Eye (tissue), 1 donor: ENCODE results near the gene LRRC51.

Experiments used
- DNase-seq: peaks from one replicate; pipeline ENCODE4 v3.0.0-alpha.2; 2015

LRRC51 gene, protein sequence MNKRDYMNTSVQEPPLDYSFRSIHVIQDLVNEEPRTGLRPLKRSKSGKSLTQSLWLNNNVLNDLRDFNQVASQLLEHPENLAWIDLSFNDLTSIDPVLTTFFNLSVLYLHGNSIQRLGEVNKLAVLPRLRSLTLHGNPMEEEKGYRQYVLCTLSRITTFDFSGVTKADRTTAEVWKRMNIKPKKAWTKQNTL

DNA sequence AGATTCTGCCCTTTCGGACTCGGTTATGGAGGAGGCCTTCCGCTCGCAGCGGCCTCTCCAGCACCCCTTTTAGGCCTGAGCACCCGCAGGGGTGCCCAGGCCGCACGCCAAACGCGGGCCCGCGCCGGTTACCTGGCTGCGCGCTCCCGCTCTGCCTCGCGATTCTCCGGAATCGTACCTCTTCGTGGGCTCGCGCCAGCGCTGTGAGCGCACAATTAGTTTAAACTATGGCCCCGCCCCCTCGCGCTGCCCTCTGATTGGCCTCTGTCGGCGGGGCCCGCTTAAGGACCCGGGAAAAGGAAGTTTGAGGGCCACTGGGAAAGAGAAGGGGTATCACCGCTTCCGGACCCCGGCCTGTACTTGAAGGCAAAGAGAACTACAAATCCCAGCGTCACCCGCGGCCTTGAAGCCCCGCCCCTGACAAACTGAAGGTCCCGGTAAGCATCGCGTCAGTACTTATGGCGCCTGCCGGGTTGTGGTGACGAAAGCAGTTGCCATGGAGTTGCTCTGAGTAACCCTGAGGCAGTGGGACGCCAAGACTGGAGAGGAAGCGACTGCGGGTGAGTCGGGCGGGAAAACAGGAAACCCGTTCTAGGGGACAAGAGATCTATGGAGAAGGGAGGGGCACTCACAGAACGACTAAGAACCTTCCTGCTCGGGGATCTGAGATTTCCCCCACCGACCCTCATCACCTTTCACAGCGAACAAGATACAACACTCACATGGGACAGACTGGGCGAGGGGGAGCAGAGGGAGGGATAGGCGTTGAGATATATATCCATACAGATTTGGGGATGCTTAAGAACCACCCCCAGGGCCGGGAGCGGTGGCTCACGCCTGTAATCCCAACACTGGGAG, at the start of gene LRRC51, which contains the start of gene NUMA1:
Gene LRRC51 (plus strand): TSS at position 525 of the 858 bp plus-strand sequence. CDS start 8,234 bp downstream, outside the sequence.
Gene NUMA1 (minus strand): TSS at position 217 of the 858 bp plus-strand sequence. CDS start 44,599 bp downstream, outside the sequence.
- DNase-seq = peak; percentile 100

DNA sequence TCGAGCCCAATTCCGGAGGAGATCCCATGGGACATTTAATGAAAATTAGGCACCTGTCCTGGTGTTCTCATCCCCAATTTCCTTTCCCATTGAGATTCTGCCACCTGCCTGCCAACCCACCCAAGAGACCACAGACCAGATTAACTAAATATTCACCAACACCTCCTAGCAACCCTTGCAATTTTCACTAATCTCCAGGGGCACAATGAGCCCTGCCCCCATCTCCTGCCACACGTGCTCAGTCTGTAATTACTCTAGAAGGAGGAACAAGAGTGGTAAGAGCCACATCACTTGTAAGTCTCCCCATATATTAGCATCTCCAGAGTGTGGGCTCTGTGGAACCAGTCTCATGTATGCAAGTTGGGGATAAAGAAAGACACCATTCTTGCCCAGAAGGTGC, 44.0 kb upstream of the LRRC51 start:
- no peak for DNase-seq

DNA sequence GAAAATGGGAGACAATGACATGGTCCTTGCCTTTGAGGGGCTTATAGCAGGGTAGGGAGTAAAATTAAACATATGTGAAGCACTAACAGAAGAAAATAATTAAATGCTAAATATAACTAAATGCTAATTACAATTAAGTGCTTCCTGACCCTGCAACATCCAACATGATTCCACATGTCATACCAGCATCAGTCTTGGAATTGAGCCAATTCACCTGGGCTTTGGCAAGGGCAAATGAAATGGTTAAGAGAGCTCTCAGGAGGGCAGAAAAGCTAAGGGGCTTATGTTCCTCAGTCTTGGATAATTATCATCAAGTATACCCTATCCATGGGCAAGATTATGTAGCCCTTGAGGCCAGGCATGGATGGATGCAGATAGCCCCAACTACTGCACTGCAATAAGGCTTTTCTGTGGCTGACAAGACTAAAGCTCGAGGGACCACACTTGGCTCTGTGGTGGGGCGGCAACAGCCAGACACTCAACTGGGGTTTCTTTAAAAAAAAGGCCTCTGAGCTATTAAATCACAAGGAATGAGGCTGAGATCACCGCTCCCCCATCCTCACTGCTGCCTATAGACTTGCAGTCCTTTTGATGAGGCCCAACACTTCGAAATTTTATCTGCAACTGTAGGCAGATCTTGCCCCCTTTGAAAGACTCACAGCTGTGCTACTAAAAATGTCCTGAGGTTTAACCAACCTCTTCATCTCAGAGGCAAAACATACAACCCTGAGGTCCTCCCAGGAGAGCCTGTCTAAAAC, 42.9 kb upstream of the LRRC51 start:
- DNase-seq = peak; percentile 17

DNA sequence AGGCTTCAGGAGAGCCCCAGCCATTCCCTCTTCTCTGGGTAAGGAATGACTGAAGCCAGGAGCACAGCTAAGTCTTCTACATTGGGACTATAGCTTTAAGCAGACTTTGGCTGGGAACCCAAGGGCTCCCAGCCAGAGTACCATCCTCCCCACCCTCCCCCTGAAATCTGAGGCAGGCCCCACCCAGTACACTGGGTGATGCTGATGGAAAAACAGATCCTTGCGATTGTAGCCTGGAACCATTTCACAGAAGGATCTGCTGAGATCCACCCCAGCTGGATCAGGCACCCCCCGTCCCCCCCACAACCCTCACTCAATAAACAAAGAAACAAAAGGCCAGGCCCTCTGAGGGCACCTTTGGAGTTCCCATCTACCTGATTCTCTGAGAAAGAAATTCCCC, 42.2 kb upstream of the LRRC51 start:
- peak; percentile 59 for DNase-seq

DNA sequence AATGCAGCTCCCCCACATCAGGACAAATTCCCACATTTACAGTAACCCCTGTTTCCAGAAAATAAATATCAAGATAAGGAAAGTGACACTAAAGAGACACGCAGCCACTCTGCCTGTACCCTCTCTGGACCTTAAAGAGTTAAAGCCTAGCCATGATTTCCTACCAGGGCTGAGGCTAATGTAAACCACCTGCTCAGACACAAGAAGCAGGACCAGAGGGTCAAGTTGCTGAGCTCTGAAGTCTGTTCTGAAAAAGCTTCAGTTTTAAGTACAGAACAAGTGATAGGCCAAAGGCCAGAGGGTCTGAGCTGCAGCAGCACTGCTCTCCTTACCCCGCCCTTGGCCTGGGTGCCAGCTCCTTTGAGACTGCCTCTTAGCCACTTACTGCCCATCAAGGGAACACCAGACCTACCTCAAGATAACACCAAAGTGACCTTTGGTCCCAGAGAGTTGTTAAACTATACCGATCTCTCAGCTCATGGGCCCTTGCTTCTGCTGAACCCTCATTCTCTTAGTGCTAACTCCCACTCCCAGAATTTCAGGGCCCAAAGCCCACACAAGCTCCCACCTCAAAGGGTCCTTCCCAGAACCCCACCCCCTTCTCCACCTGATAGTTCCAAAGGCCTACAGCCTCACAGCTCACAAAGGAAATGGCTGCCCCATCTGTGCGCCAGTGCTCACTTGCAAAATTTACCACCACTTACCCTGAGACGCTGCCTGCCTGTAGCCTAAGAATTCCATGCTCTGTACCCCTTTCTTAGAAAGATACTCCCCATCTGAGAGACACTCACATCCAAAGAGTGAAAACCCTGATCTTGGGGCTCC, 41.4 kb upstream of the LRRC51 start:
- peak; percentile 60 for DNase-seq

DNA sequence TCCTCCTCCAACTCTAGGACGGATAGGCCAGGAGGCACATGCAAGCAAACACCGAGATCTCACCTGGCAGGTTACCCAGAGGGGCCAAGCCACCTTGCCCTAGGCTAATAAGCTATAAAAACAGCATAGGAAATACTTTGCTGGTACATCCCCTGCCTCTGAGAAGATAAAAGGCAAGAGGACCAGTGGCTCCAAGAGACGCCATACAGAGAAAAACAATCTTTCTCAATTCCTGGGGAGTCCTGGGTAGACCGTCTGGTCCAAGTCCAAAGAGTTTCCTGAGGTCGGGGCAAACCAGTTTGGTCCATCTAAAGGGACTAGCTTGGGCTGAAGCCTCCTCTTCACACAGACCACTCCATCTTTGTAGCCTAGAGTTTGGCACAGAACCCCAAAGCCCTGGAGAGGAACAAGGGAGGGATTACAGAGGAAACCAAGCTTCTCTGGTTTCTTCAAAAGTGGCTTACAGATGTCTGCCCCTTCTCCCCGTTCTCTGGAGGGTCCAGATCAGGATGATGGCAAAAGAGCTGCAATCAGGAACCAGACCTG, 40.7 kb upstream of the LRRC51 start:
- DNase-seq = peak; percentile 28

DNA sequence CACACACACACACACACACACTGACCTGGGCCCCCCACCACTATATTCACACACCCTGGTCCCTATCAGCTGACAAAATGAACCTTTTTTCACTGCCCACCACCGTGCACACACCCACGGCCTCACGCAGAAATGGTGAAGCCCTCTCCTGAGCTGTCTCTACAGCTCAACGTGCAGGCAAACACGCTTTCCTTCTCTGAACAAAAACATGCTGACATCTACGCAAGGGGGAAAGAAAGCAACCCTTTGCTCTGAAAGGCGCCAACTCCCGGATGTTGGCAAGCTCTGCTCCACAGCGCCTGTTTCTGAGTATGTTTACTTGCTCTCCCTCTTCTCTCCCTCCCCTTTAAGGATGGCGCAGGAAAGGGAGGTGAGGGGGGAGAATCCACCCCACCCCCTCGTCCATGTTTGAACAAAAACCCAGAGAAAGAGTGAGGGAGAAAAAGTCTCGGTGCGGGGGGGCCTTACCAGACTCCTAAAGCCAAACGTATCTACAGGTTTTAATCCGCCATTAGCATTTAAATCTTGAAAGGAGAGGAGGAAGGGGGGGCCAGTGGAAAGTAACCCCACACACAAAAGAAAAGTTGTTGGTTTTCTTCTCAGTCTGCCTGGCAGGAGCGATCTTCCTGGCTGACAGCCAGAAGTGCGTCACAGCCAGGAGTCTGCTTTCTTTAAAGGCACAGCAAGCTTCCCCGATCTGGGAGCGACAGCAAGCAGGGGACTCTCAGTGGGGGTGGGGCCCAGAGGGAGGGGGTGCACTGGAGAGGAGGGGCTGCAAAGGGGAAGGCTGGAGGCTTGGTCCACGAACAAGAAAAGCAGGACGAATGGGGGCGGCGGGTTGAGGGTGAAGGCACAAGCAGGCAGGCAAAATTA, 39.9 kb upstream of the LRRC51 start:
- peak; percentile 97 for DNase-seq

DNA sequence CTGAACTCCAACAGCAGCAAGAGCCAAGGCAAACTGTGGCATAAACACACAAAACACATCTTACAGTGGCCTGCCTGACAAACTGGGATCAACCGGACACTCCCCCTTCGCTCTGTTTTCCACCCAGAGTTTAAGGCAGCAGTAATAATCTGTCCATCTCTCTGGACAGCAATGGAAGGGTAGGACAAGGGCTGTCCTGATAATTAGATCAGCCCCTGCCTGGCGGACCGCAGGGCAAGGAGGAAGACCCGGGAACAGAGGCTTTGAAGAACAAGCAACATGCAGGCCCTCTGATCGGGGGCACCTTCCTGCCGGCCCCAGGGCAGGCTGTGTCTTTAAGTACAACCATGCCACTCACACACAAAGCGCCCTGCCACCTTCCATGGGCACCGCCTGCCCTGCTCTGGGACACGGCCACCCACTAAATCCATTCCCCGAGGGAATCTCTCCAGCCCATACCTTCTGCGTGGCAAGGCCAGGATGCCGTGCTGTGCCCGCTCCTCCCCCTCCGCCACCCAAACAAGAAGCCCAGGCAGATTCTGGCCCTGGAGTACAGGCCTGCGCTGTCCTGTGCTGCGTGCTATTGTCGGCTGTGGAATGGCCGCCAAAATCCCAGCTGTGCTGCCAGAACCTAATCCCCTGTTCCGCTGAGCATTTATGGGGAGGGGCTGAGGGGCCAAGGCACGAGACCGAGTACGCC, 39.1 kb upstream of the LRRC51 start:
- peak; percentile 93 for DNase-seq

DNA sequence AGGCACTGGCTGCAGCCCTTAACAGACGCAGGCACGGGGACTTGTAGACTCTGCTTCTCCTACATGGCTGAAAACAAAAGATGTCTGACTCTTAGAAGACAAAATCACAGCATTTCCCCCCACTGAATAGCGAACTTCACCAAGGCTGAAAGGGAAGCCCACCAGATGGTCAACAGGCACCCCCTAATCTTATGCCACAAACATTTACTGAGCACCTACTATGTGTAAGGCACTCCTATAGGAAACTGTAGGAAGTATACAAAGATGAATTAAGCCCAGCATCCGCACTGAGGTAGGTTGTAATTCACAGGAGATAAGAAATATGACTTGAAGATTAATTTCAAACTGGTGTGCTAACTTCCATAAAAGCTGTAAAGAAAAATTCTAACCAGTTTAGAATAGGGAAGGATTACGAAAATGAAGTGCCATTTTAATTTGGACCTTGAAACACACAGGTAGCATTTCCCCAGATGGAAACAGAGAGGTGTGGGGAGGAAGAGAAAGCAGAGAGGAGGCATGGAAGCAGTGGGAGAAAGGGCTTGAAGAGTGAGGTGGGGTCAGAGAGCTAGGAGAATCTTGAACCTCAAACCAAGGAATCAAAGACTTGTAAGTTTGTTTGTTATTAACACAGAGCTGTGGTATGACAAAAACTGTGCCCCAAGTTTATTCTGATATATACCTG, 38.4 kb upstream of the LRRC51 start:
- no peak for DNase-seq

DNA sequence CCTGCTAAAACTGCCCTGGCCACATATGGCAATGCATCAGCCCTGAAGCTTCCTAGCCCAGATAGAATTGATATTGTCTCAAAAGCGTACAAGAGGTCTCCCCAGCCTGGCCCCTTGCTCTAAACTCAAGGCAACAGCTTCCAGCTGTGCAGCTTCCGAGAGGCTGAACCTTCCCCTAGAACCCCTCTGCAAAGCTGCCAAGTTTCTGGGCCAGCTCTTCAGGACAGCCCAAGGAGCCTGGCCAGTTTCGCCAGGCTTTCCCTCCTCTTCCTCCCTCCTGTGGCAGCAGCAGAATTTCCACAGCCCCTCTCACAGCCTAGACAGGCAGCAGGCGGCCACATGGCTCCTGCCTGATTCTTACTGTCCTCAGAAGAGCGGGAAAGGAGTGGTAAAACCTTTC, 34.8 kb upstream of the LRRC51 start:
- DNase-seq = peak; percentile 32

DNA sequence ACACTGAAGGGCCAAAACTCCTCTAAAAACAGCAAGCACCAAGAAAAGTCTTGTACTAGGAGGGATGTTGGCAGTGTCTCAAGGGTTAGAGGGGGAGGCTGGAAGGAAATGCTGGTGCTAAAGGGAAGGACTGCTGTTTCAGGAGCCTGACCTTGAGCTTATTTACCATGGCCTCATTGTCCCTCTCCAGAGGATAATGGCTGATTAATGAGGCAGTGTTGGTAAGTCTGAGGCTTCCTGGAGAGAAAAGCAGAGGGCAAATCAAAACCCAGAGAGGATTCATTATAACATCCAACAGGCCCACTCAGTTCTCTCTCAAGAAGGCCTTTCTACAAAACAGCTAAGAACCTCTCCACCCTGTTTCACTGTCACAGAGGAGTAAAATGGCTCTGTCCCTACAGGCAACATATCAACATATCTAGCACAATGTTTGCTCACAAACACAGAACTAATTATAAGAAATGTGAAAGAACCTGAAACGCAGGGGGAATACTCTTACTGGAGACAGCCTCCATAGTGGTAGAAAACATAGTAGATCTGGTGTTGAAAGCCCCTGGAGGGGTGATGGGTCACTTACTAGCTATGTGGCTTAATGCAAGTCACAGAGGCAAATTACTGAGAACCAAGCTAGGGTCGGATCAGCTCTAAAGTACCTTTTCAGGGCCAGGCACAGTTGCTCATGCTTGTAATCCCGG, 31.7 kb upstream of the LRRC51 start:
- DNase-seq = peak; percentile 78

DNA sequence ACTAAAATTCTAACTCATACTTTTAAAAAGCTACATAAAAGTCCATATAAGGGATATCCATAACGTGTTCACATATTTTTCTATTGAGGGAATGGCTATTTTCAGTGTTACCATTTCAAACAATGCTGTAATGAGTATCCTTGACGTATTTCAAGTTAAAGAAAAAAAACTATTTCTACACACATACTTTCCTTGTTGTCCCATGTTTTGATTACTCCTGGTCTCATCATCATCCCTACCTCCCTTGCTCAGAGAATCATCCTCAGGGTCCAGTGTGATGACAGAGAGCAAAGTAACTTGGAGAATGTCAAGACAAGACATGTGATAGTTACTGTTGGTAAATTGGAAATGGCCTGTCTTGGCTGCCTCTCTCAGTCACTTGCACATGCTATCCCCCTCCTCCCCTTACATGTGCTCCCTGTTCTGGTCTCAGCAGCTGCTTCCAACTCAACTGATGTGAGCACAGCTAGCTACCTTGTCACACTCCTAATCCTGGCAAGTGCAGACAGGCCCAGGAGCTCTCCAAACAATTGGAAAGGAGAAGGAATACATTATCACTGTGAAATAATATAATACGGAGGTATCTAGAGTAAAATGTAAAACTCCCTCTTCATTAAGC, 22.1 kb upstream of the LRRC51 start:
- no peak for DNase-seq

DNA sequence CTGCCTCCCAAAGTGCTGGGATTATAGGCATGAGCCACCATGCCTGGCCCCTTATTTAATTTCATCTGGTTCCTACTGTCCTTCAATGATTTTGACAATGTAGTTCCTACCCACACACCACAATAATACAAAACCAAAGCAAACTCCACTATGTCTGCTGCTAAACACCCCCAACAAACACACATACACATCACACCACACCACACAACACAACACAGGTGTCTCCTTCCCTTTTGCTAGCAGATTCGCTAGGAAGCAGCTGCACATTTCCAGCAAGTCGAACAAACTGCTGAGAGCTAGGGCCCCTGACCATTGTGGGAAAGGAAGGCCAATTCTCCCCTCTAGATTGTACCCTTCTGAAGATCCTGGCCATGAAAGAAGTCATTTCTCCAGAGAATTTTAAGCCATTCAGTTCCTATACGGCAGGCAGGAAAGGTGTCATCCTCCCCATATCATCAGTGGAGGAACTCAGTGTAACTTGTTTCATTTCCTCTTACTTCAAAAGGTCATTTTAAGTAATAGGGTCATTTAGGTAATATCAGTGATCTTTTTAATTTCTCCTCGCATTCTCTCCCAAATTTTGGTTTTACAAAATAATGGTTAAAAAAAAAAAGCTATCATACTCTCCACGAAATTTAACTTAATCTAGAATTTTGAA, 18.8 kb upstream of the LRRC51 start:
- DNase-seq = no peak

DNA sequence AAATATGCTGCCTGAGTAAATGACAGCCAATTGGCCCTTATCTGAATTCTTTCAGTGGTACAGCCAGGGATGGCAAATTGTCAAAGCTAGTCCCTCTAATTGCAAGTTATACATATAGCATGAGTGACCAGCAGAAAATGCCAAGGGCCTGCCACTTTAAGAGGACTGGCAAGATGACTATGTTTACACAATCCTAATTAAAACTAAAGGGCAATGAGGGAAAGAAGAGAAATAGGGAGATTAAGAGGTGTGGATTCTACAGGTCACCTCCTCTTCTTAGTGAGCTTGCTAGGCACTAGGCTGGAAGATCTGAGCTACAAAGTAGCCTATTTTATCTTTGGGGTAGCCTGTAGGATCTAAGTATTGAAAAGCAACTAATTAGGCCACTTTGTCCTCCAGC, 13.8 kb upstream of the LRRC51 start:
- DNase-seq = no peak

DNA sequence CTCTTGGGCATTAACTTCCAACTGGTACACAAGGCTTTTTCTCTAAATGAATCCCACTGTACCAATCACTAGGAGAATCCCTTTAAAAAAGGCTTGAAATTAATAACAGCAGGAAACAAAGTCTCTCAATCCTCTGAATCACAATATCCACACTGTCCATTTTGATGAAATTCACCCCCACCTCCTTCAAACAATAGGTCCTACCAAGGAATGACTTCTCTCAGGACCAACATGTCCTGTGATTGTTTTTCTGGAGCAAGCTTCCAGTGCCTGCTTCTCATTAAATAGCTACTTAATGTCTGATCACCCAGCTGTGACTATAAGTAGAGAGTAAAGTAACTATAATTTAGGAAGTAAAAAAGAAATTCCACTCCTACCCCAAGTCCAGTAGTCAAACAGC, 13.4 kb upstream of the LRRC51 start:
- no peak for DNase-seq

DNA sequence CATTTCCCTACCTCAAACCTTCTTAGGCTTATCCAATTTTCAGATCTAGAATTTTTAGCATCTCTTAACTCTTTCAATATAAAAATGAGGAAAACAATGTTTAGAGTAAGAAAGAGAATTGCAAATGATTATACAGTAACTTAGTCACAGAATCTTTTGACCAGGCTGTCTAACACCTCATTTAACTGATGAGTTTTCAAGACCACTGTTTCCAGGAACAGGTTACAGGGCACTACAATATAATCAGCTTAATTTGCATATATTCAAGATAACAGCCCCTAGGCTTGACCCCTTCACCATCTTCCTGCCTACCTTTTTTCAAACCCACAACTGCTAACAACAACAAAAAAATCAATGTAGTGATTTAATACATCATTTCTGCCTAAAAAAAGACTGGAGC, 13.0 kb upstream of the LRRC51 start:
- no peak for DNase-seq

DNA sequence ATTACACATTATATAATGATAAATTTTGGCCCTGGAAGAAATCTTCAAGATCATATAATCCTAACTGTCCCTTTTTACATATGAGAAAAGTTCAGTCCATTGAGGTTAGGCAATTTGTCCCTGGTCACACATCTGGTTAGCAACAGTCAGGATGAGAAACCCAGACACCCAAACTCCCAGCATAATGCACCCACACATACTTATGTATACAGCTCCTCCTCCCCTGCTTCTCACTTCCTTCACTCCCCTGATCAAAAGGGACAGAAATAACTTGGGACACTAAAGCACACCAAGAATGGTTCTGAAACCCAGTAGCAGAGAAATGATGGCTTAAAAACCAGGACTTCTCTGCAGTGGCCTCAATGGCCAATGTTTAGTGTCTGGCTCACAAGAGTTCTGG, 11.4 kb upstream of the LRRC51 start:
- no peak for DNase-seq

DNA sequence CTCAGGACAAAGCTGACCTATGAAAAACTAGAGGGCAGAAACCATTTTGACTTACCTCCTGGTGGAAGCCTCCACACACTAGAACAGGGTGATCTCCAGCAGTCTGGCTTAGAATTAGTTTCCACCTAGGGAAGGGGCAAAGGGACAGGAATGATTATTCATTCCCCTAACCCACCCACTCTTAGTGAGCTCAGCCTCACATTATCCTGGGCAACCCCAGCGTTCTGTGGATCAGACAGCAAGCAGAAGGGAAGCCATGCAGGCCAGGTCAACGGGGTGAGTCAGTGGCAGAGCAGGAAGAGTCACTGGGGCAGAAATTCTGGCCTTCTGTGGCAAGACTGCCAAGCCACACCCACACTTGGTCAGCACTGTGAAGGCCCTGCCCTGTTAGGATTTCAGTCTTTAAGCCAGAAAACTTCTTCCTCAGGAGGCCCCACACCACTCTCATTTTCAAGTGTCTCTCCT, 10.8 kb upstream of the LRRC51 start:
- no peak for DNase-seq
